HG03066 (cell line): ENCODE measurements around the gene HEATR5A.
"Not testable (repeated sequence)": the region's sequence is repeated elsewhere in the genome, so short reads cannot be mapped to it uniquely, and the experiment has no call there.

Source experiments
- ATAC-seq: cut with Tn5 transposase; IDR thresholded peaks from one replicate; pipeline ENCODE4 v1.9.1; 2021; ENCODE audit warnings: low read depth; ENCODE audit not compliant: unreplicated experiment

HEATR5A gene

GRCh38 chr14:31420319-31421111 lies at the start of gene HEATR5A:
HEATR5A (minus strand) TSS chr14:31420550; CDS start chr14:31402975, 17,575 bp downstream.
- peak; percentile 94 for ATAC-seq

- no peak for ATAC-seq
These were observed 46.2 kb upstream of the HEATR5A start for GRCh38 chr14:31466554-31466953.

- no peak for ATAC-seq
These were observed 44.8 kb upstream of the HEATR5A start for GRCh38 chr14:31465111-31465510.

DNA sequence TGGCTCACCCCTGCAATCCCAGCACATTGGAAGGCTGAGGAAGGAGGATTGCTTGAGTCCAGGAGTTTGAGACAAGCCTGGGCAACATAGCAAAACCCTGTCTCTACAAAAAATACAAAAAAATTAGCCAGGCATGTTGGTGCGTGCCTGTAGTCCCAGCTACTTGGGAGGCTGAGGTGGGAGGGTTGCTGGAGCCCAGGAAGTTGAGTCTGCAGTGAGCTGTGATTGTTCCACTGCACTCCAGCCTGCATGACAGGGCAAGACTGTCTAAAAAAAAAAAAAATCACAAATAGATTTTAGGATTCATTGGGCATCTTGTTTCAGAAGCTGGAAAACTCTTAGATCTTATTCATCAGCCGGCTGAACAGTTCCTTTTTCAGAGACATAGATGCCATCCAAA lies 42.1 kb upstream of the HEATR5A start:
- ATAC-seq = not testable (repeated sequence)

GRCh38 chr14:31461545-31461944 lies 41.2 kb upstream of the HEATR5A start:
- no peak for ATAC-seq

DNA sequence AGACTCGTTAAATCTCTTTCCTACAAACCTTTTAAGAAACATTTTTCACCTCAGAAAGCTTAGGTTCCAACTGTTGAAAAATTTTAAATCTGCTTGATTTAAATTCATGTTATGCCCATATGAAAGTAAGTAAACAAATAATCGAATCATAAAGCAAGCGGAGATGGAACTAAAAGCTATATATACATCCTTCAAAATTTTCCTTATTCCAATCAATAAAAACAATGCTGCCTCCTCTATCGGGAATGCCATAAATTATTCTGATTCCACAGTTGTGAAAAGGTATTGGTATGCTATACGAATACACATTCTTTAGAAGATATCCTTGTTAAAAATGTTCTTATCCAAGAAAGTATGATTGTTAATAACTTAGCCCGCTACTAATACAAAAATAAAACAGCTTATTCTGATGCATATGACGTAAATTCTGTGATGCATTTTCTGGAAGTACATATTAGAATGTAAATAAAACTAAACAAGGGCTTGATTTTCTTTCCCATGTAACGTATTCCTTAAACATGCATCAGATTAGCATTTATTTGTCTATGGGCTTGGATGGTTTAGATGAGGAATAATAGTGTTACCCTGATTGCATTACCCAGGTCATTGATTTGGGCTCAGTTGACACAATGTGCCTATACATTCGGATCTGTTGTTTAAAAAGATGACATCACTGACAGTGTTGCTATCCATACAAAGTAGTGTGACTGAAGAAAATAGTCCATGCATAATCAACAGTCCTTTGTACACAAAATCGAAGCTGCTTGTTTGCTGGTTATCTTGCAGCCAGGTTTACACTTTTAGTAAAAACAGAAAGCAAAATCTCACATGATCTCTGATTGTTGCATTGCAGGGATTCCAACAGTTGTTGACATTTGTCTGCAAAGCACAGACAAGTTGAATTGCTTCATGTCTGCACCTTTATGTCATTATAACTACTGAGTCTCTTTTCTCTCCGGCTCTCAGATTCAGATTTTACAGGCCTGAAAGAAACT lies 37.6 kb upstream of the HEATR5A start:
- no peak for ATAC-seq

DNA sequence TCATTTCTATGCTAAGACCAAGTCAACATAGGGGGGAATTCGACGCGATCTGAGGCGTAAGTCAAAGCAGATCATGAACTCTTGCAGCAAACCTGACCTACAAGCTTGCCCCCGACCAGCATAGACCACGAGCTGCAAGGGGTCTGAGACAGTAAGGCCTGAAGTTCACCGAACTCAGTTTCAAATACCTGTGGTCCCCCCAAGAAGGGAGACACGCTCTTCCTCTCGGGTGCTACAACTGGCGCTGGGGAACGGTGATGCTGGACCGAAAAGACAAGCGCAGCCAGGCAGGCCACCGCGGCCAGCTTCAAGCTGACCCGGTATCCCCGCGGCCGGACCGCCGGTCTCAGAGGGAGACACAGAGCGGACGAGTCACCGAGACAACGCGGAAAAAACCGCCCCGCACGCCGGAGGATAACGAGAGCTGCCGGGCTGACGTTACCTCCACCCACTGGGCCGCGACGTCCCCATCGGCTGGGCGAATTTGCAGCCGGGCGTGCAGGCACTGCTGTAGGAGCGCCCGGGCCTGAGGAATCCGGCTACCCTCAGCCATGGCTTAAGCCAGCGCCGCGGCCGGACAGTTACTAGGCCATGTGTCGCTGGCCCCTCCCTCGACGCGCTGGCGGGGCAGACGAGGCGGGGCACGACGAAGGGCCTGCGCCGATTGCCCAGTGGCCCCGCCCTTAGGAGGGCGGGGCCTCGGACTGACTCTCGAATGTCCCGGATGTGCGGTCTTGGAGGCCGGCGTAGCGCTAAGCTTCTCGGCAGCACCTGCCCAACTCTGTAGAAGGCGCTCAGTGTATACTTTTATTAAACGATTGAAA lies 36.7 kb upstream of the HEATR5A start, which contains the start of gene DTD2:
DTD2 (minus strand) TSS at position 666 of the 824 bp plus-strand sequence; CDS start at position 553, 113 bp downstream.
- ATAC-seq = peak; percentile 98

- ATAC-seq = no peak
These were observed 29.7 kb upstream of the HEATR5A start for GRCh38 chr14:31449971-31450610.

DNA sequence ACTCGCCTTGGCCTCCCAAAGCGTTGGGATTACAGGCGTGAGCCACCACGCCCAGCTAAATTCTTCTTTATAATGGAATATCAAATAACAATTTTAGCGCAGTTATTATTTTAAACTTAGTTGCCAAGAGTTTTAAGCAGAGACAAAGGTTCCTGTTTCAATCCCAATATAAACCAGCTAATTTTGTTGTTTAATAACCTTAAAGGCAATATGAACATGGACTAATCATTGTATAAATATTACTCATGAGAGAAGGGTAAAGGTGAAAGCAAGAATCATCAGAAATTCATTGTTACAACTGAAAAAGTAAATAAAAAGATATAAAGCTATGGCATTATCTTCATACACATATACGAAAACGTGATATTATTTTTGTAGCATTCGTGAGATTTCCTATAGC lies 28.8 kb upstream of the HEATR5A start:
- ATAC-seq = no peak

DNA sequence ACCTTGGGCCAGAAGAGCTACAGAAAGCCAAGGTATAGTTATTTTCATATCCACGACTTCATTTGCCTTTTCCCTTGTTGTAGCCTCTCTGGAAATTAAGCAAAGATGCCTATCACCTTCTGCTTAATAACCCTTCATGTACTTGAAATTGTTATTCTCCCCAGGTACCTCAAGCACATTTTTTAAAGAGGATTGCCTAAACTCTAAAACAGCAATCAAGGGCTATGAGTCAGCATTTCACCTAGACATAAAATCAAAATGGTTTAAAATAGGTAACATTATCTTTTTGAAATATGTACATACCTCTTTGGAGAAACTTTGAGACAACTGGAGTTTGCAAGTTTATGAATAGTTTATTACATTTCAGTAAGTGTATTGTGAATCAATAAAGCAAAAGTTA lies 25.4 kb upstream of the HEATR5A start:
- ATAC-seq = no peak

DNA sequence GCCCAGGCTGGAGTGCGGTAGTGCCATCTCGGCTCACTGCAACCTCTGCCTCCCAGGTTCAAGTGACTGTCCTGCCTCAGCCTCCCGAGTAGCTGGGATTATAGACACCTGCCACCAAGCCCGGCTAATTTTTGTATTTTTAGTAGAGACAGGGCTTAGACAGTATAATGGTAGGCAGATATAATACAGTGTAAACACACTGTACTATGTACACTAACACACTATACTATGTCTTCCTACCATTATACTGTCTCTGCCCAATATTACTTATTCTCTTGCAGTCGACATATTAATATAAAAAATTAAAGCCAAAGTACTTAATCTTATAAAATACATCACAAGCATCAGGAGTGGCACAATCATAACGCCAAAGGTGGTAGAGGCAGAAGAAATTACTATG lies 21.9 kb upstream of the HEATR5A start:
- no peak for ATAC-seq

DNA sequence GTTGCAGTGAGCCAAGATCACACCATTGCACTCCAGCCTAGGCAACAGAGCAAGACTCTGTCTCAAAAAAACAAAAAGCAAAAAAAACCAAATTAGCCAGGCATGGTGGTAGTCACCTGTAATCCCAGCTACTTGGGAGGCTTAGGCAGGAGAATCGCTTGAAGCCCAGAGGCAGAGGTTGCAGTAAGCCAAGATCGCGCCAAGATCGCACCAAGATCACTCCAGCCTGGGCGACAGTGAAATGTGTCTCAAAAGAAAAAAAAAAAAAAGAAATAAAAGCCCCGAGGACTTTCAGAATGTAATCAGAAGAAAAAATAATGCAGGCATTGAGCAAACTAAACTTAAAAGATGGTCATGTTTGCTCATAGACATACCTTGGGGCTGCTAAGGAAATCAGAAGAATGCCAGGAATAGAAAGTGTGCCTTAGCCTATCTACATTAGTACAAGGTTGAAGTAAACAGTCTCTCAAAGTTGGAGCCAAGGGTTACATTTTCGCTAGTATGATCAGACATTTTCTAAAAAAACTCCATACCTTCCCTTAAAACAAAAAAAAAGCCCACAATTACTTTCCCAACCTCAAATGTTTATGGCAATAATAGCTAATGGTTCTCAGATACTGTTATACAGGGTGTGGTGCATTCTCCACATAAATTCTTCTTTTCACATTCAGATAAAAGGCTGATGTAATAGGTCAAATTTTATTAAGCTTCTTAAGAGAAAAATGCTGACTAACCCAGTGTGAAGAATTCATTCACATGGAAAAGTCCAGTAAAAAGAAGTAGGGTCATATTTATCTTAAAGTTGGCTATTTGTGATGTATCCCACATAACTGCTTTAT lies 21.1 kb upstream of the HEATR5A start:
- ATAC-seq = no peak

DNA sequence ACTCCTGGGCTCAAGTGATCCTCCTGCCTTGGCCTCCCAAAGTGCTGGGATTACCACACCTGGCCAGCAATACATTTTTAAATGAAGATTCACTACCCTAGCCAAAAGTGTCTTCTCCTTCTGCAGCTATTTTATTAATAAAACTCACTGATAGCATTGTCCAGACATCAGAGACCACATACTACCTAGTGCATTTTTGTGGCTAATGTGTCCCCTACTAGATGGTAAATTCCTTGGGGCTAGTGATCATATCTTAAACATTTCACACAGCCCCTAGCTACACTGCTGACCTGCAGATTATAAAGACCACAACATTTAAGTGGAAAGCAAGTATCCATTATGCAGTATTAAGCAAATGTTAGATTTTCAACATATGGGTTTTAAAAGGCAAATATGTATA lies 19.9 kb upstream of the HEATR5A start:
- no peak for ATAC-seq

- ATAC-seq = no peak
These were observed 19.2 kb upstream of the HEATR5A start for GRCh38 chr14:31439561-31439960.

GRCh38 chr14:31437045-31437691 lies 16.8 kb upstream of the HEATR5A start:
- ATAC-seq = not testable (repeated sequence)

DNA sequence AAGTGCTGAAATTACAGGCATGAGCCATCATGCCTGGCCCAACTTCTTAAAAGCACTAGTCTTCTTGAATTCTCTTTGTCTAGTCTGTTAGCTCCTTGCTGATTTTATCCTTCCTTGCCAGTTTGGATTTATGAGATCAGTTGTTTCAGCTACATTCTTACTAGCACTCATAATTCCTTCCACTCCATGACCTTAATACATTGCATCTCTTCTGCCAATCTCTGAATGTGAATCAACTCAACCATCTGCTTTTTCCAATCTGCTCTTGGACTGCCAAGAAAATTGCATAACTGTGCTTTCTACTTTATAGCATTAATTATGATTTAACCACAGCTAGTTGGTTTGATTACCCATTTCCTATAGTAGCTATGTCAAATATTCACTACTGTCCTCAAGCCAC lies 14.9 kb upstream of the HEATR5A start:
- ATAC-seq = no peak

GRCh38 chr14:31430634-31431264 lies 10.4 kb upstream of the HEATR5A start:
- ATAC-seq = no peak

DNA sequence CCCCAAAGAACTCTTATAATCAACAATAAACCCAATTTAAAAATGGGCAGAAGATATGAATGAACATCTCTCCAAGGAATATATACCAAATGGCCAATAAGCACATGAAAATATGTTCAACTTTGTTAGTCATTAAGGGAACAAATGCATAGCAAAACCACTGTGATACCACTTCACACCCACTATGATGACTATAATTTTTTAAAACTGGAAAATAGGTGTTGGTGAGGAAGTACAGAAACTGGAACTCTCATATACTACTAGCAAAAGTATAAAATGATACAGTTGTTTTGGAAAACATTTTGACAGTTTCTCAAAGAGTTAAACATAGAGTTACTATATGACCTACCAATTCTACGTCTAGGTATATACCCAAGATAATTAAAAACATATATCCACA lies 9.4 kb upstream of the HEATR5A start:
- ATAC-seq = no peak
